HEK293 (cell line): ENCODE results near the gene GPR21.

Experiments
- CTCF ChIA-PET: fragments of 350-600 bp; formaldehyde crosslinking; extraction: SDS; loops from one replicate; lab custom pipeline; 2021; ENCODE audit warnings: antibody characterized with exemption; lab: Yijun Ruan, JAX
- POLR2A ChIA-PET: fragments of 300-600 bp; formaldehyde crosslinking; extraction: SDS; loops from one replicate; lab custom pipeline; 2020; ENCODE audit warnings: antibody characterized with exemption, inconsistent platforms; lab: Yijun Ruan, JAX
- H3K27ac ChIP-seq: fragments of 200-500 bp; sonication (Bioruptor generic); 2 replicates; pipeline ENCODE4 v1.5.1; 2014; ENCODE audit warnings: low read depth, low read length, control low read depth, inconsistent platforms; ENCODE audit errors: extremely low read depth
- H3K36me3 ChIP-seq, 2 experiments: fragments of 200-500 bp in 1 of 2; sonication (Bioruptor generic) in 1 of 2; 1 replicate in 1 of 2; 2 replicates in 1 of 2; pipeline ENCODE4 v1.5.1; 2014 to 2017; ENCODE audit warnings: inconsistent platforms in 2 of 2, low read length in 2 of 2; ENCODE audit not compliant: control insufficient read depth in 2 of 2, insufficient read depth in 1 of 2
- H3K4me1 ChIP-seq: fragments of 200-500 bp; sonication (Bioruptor generic); 2 replicates; pipeline ENCODE4 v1.5.1; 2014; ENCODE audit warnings: mild to moderate bottlenecking, low read length, inconsistent platforms; ENCODE audit not compliant: control insufficient read depth, insufficient read depth
- H3K4me3 ChIP-seq: 2 replicates; pipeline ENCODE4 v1.5.1; 2011; ENCODE audit warnings: low read depth, mild to moderate bottlenecking, control low read depth, low read length, moderate library complexity
- H3K9me3 ChIP-seq: fragments of 200-500 bp; sonication (Bioruptor generic); 2 replicates; pipeline ENCODE4 v1.5.1; 2014; ENCODE audit warnings: low read depth, low read length, inconsistent platforms; ENCODE audit not compliant: control insufficient read depth, insufficient read depth
- PRDM10 ChIP-seq: fragments of 450-650 bp; formaldehyde crosslinking; IDR thresholded peaks from 2 replicates; pipeline ENCODE4 v1.5.1; 2016; ENCODE audit warnings: missing biosample characterization, missing genetic modification characterization
- PRDM2 ChIP-seq: fragments of 450-650 bp; formaldehyde crosslinking; IDR thresholded peaks from 2 replicates; pipeline ENCODE4 v1.5.1; 2016; ENCODE audit warnings: missing biosample characterization, missing genetic modification characterization, borderline replicate concordance
- SP3 ChIP-seq: fragments of 450-650 bp; formaldehyde crosslinking; IDR thresholded peaks from 2 replicates; pipeline ENCODE4 v1.5.1; 2016; ENCODE audit warnings: missing biosample characterization, missing genetic modification characterization
- ZBTB1 ChIP-seq: fragments of 450-650 bp; formaldehyde crosslinking; IDR thresholded peaks from 2 replicates; pipeline ENCODE4 v1.5.1; 2016; ENCODE audit warnings: missing biosample characterization, missing genetic modification characterization
- ZBTB49 ChIP-seq: fragments of 450-650 bp; formaldehyde crosslinking; IDR thresholded peaks from 2 replicates; pipeline ENCODE4 v1.5.1; 2016; ENCODE audit warnings: missing biosample characterization, missing genetic modification characterization, low read depth
- ZNF404 ChIP-seq: fragments of 450-650 bp; formaldehyde crosslinking; IDR thresholded peaks from 2 replicates; pipeline ENCODE4 v1.5.1; 2017; ENCODE audit warnings: missing biosample characterization, missing genetic modification characterization
- ZNF416 ChIP-seq: fragments of 450-650 bp; formaldehyde crosslinking; IDR thresholded peaks from 2 replicates; pipeline ENCODE4 v1.5.1; 2016; ENCODE audit warnings: missing biosample characterization, missing genetic modification characterization
- ZNF433 ChIP-seq: fragments of 450-650 bp; formaldehyde crosslinking; IDR thresholded peaks from 2 replicates; pipeline ENCODE4 v1.5.1; 2016; ENCODE audit warnings: missing biosample characterization, missing genetic modification characterization, low read depth
- ZNF513 ChIP-seq: fragments of 450-650 bp; IDR thresholded peaks from 2 replicates; pipeline ENCODE4 v1.5.1; 2018; ENCODE audit warnings: missing biosample characterization, missing genetic modification characterization
- ZNF560 ChIP-seq: fragments of 450-650 bp; formaldehyde crosslinking; IDR thresholded peaks from 2 replicates; pipeline ENCODE4 v1.5.1; 2017; ENCODE audit warnings: missing biosample characterization, missing genetic modification characterization, borderline replicate concordance
- ZNF747 ChIP-seq: fragments of 450-650 bp; formaldehyde crosslinking; IDR thresholded peaks from 2 replicates; pipeline ENCODE4 v1.5.1; 2016; ENCODE audit warnings: missing biosample characterization, missing genetic modification characterization
- ZNF791 ChIP-seq: fragments of 450-650 bp; formaldehyde crosslinking; IDR thresholded peaks from 2 replicates; pipeline ENCODE4 v1.5.1; 2016; ENCODE audit warnings: missing biosample characterization, missing genetic modification characterization

Gene GPR21

GRCh38 chr9:123035791-123036190 lies 2.3 kb downstream of the GPR21 start:
- CTCF ChIA-PET, result no interaction called here
- H3K9me3 ChIP-seq, result no peaks in the 10 kb centered on the region
- H3K36me3 ChIP-seq, result peaks cover 0 to 33% of the 10 kb centered on the region in 2 experiments; a peak in 1 of 3 replicates
- no peaks in the 10 kb centered on the region for H3K4me1 ChIP-seq
- POLR2A ChIA-PET, result no interaction called here
- no peak overlapping the region for H3K4me3 ChIP-seq
- H3K27ac ChIP-seq, result no peak overlapping the region
- no peak for TF ChIP-seq SP3 (tag by site-specific recombination)

GRCh38 chr9:123036893-123037545 lies 3.6 kb downstream of the GPR21 start:
- peaks cover 0 to 42% of the 10 kb centered on the region in 2 experiments; a peak in 1 of 3 replicates for H3K36me3 ChIP-seq
- POLR2A ChIA-PET, result interaction anchor here (0.5 kb wide), 1 partner anchor 173 kb away, joined by 3 read pairs; no protein-coding TSS in a partner anchor
- CTCF ChIA-PET, result interaction anchor here (0.8 kb wide), 1 partner anchor 14 kb away, joined by 3 read pairs; no protein-coding TSS in a partner anchor
- TF ChIP-seq PRDM10, result no peak
- TF ChIP-seq, all 188 proteins: peak for 0
- Histone ChIP-seq H3K4me1 (no peaks in the 10 kb centered on the region), H3K27ac (no peak overlapping the region), H3K4me3 (no peak overlapping the region), H3K9me3 (no peaks in the 10 kb centered on the region)

GRCh38 chr9:123039617-123040219 lies 6.3 kb downstream of the GPR21 start:
- Histone ChIP-seq H3K4me3 (no peak overlapping the region), H3K36me3 (peaks cover 0 to 36% of the 10 kb centered on the region in 2 experiments; a peak in 1 of 3 replicates), H3K4me1 (no peaks in the 10 kb centered on the region), H3K9me3 (no peaks in the 10 kb centered on the region), H3K27ac (no peak overlapping the region)
- TF ChIP-seq ZBTB49 (tag by site-specific recombination), result no peak
- TF ChIP-seq SP3 (tag by site-specific recombination), result no peak
- no peak for TF ChIP-seq ZNF560 (tag by site-specific recombination)
- TF ChIP-seq ZNF747 (tag by site-specific recombination), result no peak
- no peak for TF ChIP-seq ZNF791 (tag by site-specific recombination)
- TF ChIP-seq ZBTB1 (tag by site-specific recombination), result no peak
- no peak for TF ChIP-seq ZNF404 (tag by site-specific recombination)
- no peak for TF ChIP-seq ZNF416 (tag by site-specific recombination)
- TF ChIP-seq ZNF433 (tag by site-specific recombination), result no peak
- CTCF ChIA-PET, result no interaction called here
- POLR2A ChIA-PET, result no interaction called here

GRCh38 chr9:123040801-123041200 lies 7.3 kb downstream of the GPR21 start:
- Histone ChIP-seq H3K27ac (no peak overlapping the region), H3K9me3 (no peaks in the 10 kb centered on the region), H3K4me1 (no peaks in the 10 kb centered on the region), H3K4me3 (no peak overlapping the region), H3K36me3 (peaks cover 0 to 34% of the 10 kb centered on the region in 2 experiments; a peak in 1 of 3 replicates)
- ChIA-PET POLR2A (no interaction called here), CTCF (interaction anchor here (1.5 kb wide), 1 partner anchor 11 kb away, joined by 4 read pairs; no protein-coding TSS in a partner anchor)
- TF ChIP-seq ZNF513 (tag by site-specific recombination) (no peak), PRDM2 (tag by site-specific recombination) (no peak)
